Activated CD4-positive, alpha-beta T cell treated with anti-CD3 and anti-CD28 coated beads, Interleukin-2, amount 50 U/mL, for 1 hour (primary cell): ENCODE measurements around the gene AP2A1.

Source experiments
- DNase-seq: peaks from one replicate; pipeline ENCODE4 v3.0.0-alpha.2; 2020

The AP2A1 gene

DNA sequence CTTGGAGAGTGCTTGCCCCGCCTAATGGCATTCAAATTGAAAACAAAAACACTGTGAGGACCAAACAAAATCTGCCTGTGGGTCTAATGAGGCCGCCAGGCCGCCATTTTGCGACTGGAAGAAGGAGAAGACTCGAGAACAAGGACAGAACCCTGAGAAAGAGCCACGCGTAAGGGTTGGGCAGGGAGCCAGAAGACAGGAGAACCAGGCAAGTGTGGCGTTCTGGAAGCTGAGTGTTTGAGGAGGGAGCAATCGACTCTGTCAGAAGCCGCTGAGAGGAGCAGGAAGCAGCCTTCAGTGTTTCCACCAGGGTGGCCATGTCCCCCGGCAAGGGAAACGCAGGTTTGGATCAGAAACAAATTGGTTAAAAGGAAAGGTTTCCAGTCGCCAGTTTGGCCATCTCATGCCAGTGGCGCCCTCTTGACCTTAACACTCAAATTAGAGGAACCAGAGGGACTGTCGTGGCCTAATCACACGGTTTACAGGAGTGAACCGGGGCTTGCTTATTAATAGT, 74.0 kb downstream of the AP2A1 start:
- no peak for DNase-seq

DNA sequence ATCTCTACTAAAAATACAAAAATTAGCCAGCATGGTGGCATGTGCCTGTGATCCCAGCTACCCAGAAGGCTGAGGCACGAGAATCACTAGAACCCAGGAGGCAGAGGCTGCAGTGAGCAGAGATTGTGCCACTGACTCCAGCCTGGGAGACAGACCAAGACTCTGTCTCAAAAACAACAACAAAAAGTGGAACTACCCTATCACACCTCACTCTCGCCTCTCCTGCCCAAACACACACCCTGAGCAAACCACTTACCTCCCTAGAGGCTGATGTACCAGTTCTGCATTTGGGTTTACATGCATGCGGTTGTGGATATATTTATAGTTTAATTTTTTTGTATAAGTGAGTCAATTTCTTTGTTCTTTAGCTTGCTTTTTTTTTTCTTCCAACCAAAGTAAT, 76.5 kb downstream of the AP2A1 start:
- no peak for DNase-seq

DNA sequence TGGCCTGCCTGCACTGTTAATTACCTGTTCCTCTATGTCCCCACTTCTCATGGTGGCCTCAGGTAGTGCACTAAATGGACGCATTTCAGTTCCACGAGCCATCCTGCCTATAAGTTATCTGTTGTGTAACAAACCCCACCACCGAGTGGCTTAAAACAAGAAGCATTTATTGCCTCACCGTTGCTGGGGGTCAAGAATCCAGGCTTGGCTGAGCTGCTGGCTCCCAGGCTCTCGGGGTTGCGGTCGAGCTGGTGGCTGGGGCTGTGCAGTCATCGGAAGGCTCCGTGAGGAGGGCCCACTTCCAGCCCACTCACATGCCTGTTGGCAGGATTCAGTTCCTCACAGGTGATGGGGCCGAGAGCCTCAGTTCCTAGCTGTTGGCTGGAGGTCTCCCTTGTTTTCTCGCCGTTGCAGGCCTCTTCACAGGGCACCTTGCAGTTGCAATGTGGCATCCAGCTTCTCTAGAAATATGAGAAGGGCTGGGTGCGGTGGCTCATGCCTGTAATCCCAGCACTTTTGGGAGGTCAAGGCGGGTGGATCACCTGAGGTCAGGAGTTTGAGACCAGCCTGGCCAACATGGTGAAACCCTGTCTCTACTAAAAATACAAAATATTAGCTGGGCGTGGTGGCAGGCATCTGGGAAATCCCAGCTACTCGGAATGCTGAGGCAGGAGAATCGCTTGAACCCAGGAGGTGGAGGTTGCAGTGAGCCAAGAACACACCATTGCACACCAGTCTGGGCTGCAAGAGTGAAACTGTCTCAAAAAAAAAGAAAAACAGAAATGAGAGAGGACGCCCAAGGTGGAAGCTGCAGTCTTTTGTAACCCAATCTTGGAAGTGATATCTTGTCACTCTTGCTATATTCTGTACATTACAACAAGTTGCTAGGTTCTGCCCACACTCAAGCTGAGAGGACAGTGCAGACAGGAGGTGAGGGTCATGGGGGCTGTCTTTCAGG, 77.6 kb downstream of the AP2A1 start:
- no peak for DNase-seq

DNA sequence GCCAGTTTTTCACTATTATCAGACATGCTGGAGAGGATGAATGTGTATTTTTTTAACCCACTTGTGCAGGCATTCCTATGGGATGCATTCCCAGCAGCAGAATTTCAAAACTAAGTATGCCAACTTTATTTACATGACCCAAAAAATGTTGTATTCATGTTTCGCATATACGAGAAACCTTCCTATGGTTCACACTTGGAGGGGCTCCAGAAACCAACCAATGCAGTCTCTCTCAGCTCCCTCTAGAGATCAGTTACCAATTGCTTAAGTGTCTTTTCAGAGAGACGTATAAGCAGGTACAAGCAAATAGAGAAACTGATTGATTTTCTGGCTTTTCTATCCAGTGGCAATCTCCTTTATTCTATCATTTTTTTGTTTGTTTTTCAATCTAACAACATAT, 78.6 kb downstream of the AP2A1 start:
- no peak for DNase-seq

DNA sequence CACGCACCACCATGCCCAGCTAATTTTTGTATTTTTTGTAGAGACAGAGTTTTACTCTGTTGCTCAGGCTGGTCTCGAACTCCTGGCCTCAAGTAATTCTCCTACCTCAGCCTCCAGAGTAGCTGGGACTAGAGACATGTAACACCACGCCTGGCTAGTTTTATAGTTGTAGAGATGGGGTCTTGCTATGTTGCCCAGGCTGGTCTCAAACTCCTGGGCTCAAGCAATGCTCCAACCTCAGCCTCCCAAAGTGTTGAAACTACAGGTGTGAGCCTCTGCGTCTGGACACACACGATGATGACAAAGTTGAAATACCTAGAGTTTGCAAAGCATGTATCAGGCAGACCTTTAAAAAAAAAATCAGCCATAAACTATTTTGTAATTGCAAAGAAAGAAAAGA, 79.6 kb downstream of the AP2A1 start:
- no peak for DNase-seq

DNA sequence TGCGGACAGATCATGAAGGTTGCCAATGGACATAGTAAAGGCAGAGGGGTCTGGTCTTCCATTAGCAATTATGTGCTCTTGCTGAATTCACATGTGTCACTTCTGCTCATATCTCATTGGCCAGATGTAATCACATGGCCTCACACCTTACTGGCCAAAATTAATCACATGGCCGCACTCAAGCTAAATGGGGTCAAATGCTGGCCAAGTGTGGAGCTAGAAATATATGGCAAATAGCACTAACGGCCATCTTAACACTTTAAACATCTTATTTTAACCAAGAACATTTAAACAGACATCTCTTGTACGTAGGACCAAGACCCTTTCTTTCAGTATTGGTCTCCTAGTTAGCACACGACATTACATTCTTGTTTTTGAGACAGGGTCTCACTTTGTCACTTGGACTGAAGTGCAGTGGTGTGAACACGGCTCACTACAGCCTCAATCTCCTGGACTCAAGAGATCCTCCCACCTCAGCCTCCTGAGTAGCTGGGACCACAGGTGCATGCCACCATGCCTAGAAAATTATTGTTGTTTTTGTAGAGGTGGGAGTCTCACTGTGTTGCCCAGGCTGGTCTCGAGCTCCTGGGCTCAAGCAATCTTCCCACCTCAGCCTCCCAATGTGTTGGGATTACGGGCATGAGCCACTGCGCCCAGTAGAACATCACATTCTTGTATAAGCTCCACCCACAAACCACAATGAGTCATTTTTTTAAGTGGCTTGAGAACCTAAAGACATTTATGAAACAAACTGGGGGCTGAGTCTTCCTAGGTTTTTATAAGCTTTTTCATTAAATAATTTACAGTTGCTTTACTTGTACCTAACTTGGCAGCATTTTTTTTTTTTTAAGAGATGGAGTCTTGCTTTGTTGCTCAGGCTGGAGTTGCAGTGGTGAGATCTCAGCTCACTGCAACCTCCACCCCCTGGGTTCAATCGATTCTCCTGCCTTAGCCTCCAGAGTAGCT, 81.2 kb downstream of the AP2A1 start:
- DNase-seq, result no peak

DNA sequence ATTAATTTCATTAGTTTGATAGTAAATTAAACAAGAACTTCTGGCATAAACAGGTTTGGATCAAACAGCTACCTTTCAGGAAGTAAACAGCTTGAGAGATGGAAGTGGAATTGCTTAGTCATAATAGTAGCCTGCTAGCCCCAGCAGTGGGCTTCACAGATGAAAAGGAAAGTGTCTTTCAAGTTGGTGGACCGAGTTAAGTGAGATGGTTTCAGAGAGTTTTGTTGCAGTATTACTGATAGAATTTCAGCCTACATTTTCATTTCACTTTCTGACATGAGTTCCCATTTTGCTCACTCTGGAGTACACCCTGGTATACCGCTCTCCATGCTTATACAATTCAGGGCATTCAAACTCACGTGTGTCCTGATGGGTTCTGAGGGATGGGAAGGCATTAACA, 82.1 kb downstream of the AP2A1 start:
- no peak for DNase-seq

DNA sequence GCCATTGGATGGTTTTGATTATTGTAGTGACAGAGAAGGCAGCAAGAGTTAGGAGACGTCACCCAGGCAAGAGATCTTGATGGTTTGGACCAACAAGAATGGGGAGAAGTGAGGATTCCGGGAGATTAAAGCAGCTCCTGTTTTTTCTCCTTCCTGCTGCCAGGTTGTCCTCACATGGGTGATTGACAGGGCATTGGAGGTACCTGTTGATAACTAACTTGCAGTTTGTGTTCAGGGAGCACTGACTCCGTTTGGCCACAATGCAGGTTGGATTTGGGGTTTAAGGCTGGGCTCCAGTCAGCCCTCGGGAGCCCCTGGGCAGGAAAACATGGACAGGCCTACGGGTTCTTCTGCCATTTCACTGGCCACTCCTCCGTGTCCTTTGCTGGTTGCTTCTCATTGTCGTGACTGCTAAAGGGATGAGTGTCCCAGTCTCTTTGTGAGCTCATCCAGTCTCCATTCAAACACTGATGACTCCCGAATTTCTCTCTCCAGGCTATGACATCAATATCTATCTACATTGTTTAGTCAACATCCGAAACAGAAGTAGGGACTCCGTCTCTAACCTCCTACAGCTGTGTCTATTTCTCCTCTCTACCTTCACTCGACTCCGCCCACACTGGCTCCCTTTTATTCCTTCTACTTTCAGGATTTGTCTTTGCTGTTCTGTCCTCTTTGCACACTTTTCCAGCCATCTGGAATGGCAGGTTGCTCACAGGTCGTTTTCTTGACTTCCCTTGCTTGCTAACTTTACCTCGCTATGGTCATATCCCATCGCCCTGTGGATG, 82.8 kb downstream of the AP2A1 start:
- no peak for DNase-seq

DNA sequence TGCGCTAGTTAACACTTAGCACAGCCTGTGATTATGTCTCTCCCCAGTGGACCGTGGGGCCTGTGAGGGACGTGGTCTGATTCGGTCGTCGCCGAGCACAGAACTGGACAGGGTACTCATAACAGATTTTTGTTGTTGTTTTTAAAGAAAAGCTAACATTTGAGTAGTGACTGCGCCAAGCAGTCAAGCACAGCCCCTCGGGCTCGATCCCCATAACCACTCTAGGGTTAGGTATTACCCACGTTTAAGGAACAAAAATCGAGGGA, 83.4 kb downstream of the AP2A1 start:
- DNase-seq, result no peak

DNA sequence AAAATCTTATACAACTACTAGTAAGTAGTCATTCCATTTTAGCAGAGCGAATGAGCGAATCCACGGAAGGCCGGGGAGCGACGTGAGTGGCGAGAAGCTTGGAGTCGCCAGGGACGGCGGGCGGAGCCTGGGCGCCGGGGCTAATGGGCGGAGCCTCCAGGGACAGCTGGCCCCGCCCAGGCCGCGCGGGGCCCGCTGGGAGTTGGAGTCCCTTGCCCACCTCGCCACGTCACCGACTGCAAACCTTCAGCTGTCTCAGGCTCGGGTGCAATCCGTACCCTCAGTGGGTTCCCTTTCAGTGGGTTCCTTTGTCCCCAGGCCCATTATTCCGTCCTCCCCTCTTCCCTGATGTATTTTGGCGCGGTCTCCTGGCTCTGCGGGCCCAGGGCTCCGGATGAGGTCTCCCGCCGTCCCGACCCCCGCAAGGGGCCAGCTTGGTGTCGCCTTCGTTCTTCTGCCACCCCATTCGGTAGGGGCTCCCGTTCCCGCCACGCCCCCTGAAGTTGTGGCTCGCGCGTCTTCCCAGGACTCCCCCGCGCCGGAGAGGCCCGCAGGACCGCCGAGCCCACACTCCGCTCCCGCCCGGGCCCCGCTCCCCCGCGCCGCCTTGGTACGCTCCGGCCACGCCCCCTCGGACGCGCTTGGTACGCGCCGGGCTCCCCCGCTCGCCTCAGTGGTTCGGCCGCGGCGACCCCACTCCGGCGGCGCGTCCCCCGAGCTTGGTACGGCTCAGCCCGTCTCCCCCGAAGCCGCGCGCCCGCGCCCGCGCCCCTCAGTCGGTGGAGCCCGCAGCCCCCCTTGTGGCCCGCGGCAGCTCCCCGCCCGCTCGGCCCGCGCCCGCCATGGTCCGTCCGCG, 83.9 kb downstream of the AP2A1 start, which contains the start of gene PTOV1:
Gene PTOV1, plus strand, starts transcription at position 673 of the 856 bp plus-strand sequence.
- DNase-seq, result peak; percentile 84

DNA sequence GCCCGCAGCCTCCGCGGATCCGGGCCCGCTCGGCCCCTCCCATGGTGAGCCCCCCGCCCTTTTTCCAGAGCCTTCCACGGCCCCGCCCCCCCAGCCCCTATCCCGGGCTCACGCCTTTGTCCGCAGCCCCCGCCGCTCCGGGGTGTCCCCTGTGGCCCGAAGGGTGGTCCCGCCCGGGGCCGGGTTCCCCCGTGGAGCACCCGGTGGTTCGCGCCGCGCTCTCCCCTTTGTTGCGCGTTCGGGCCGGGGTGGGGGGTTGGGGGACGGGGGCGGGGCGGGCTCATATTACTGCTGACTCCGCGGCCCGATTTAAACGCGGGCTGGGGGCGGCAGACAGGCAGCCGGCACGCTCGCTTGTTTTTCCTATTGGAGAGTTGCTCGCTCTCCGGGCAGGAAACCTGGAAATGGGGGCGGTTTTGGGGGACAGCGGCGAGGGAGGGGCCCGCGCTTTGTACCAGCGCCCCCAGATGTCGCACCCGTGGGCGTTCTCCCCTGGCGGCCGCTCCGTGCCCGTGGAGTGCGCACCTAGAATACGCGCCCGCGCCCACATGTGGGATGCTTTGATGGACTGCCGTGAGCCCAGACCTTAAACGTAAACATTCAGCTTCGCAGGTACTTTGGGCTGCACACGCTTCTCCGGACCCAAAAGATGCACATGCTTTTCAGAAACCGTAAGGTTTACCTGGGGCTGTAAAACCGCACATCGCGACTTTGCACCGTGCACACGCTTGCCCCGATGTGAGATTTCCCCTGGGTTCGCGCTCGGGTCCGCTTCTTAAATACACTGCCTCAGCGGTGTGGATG, 84.9 kb downstream of the AP2A1 start:
- DNase-seq, result peak; percentile 32

DNA sequence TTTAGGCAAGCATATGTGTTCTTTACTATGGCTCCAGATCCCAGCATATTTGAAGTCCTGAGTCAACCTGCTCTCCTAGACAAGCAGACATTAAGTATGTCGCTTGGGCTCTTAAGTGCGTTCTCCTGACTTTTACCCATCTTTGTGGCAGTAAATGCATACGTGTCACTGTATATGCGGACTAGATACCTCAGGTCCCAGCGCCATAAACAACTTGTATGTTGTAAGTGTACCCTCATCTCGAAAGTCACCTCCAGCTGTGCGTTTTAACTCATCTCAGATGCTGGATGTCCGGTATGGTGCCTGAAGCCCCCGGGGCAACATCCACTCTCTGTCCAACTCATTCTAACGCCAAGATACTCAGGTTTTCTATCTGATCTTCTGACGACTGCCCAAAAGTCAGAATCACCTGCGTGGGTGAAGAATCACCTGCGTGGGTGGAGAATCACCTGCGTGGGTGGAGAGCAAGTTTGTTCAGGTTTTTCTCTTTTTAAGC, 85.9 kb downstream of the AP2A1 start:
- no peak for DNase-seq

DNA sequence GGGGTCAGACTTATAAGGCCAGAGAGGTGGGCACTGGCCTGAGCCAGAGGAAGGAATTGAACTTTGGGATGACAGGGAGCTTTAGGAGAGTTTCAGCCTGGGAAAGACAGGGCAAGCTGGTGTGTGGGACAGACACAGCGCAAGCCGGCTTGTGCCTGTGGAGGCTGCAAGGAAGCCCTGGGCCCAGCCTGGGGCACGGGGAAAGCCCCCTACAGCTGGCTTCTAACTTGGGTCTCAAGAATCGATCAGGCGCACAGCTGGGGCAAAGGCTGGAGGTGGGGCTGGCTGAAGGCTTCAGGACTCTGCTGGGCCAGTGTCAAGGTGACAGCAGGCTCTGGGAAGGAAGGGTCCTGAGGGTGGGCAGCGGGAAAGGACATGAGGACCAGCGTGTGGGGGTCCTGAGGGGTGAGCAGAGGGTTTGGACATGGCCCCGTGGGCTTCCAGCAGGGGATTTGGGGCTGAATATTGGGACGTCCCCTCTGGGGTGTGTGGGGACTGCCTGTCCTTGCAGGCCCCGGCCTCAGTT, 87.1 kb downstream of the AP2A1 start:
- no peak for DNase-seq

DNA sequence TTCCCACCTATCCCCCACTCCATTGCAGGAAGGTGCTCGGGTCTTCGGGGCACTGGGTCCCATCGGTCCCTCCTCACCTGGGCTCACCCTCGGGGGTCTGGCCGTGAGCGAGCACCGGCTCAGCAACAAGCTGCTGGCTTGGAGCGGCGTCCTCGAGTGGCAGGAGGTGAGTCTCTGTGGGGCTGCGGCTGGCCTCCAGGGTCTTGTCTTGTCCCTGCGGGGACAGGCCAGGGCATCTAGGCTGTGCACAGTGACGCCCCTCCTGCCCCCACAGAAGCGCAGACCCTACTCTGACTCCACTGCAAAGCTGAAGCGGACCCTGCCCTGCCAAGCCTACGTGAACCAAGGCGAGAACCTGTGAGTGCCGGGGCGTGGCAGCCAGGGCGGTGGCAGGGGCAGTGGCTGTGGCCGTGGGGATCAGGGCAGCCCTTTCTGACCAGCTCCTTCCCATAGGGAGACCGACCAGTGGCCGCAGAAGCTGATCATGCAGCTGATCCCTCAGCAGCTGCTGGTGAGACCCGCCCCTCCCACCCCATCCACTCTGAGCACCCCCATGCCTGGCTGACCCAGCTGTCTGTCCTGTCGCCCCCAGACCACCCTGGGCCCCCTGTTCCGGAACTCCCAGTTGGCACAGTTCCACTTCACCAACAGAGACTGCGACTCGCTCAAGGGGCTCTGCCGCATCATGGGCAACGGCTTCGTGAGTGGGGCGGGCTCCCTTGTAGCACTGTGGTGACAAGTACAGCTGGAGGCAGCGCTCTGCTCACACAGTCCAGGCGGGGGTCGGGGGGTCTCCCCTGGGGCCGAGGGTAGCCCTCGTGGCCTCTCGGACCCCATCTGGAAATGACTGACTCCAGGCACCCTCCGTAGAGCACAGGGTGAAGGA, 87.8 kb downstream of the AP2A1 start:
- DNase-seq, result no peak

DNA sequence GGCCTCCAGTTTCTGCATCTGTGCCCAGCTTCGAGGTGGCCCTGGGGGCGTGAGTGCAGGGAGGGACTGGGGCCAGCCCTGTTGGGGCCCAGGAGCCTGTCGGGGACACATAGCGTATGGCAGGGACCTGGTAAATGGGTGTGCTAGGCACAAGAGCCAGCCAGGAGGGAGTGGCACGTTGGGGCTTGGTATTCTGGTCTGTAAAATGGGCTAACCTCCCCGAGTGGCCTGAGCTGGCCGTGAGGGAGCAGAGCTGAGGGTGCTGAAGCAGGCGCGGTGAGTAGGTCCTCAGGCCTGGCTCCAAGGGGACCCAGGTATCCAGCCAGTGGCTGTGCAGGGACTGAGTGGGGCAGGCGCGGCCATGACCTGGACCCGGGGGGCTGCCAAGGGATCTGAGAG, 88.5 kb downstream of the AP2A1 start:
- no peak for DNase-seq

DNA sequence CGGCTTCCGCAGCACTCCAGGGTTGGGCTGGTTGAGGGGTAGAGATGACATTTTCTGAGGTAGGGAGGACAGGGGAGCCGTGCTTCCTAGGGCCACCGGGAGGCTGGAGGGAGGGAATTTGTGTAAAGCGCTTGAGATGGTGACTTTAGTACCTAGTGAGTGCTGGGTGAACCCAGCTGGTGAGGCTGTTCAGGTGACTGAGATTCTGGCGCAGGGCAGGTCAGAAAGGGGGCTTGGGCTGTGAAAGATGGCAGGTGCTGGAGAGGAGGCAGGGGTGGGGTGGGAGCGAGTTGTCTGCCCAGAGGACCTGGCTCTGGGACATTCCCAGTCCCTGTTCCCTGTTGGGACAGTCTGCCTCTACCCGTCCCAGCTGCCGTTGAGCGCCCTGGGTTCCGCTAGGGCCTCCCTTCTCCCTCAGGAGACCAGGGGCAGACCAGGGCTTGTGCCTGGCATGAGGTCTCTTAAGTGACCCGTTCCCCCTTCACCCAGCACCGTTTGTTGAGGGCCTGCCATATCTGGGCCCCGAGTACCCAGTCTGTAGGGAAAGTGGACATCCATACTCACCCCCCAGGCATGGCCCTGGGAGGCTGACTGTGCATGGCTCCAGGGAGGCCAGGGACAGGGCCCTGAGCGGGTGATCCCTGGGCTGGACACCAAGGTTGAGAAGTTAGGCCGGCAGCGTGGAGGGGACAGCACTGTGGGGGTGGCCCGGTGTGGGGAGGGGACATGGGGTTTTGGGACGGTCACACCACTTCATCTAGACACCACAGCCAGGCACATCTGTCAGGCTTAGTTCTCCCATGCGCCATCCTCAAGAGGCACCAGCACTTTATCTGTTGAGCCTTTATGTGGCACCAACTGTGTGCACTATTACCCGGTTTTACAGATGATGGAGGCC, 89.1 kb downstream of the AP2A1 start:
- DNase-seq, result no peak

DNA sequence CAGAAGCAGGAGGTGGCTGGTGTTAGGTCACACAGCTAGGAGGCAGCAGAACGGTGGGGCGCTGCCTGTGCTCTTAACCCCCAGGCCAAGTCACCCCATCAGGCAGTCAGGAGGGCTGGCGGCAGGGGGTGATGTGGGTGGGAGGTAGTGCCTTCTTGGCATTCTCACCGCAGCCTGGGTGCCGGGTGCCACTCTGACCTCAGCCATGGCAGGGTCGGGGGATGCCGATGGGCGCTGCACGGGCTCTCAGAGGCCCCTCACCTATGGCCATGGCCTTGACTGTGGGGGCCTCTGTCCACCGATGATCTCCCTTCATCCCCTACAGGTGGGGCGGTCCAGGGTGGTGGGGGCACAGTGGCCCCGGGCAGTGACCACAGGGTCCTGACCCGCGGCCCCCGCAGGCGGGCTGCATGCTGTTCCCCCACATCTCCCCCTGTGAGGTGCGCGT, 89.8 kb downstream of the AP2A1 start:
- DNase-seq, result no peak
